Embryonic facial prominence (tissue), 1 donor: ENCODE measurements around the gene EFCAB3.
"Not testable (repeated sequence)": the region's sequence is repeated elsewhere in the genome, so short reads cannot be mapped to it uniquely, and the experiment has no call there.

Experiments used
- DNase-seq: peaks from one replicate; pipeline ENCODE4 v3.0.0-alpha.2; 2016; ENCODE audit errors: extremely low spot score

EFCAB3 gene

DNA sequence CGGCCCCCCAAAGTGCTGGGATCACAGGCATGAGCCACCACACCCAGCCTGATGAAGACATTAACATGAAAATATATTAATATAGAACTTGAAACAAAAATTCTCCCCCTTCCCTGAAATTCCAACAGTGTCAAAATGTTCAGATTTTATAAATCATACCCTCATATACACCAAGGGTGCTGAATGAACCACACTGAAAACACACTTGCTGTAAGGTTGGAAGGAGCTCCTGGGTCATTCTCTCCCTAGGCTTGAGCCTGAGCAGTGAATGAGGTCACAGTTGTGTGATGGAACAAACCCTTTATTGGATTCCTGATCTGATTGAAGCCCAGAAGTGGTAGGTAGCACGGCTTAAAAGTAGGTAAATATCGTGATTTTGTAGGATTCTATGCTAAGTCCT lies at the start of gene EFCAB3:
TSS of gene EFCAB3 (plus strand) at position 301 of the 400 bp plus-strand sequence. CDS start 2,427 bp downstream, outside the sequence.
- DNase-seq: no peak

DNA sequence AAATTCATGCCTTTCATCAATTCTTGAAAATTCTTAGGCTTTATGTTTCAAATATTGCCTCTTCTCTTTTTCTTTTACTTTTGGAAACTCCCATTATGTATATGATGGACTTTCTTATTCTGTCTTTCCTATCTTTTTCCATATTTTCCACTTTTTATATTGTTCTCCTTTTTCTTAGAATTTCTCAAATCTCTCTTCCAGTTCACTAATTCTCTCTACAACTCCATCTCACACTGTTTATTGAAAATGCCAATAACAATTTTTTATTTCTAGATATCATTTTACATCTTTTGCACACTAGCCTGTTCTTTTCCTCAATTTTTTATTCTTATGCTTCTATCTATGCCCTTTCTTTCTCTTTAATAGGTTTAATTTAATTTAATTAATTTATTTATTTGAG lies 43.8 kb upstream of the EFCAB3 start:
- no peak for DNase-seq

DNA sequence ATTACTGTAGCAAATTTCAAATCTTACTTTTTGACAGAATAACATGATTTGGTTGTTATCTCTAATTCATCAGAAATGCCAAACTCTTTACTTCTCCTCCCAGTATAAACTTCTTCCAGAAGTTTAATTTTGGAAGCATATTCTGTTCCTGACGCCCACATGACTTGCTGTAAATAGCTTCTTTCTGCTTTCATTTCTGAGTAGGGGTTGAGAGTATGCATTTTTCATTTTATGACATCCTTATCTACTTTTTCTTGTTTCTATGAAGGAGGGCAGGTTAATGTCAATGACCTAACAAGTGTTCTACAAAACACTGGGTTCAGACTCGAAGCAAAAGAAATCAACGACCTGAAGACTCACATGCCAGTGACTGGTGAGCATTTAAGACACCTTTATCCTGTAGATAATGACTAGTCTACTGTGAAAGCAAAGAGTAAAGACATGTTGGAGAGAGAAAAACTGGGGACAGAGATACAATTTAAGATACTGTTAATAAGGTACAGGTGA lies 36.5 kb upstream of the EFCAB3 start:
- DNase-seq: no peak

DNA sequence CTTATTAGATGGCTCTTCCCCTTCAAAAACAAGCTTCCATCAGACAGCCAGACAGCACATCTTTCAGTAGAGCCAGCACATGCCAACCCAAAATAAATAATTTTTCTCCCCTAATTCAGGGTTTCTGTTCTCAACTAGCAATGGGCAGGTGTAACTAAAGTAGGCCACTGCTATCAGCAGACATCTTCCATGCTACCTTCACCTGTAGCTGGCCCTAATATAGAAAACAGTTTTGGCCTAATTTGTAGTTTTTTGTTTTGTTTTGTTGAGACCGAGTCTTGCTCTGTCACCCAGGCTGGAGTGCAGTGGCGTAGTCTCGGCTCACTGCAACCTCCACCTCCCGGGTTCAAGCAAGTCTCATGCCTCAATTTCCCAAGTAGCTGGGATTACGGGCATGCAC lies 29.2 kb upstream of the EFCAB3 start:
- DNase-seq: no peak

DNA sequence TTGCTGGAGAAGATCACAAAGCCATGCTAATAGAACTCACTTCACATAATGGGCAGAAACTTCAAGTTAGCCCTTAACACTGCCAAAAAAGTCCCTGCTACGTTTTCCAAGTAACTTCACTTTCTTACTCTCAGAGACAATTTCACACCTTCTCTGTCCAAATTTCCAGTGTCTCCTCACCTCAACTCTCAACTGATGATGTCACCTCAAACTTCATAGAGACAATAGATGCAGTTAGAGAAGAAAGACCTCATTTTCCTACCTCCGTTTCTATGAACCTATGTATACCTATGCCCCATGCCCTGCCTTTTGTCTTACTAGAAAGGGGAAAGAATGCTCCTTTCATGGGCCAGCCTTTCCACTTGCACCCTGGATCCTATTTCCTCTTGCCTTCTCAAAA lies 14.2 kb upstream of the EFCAB3 start:
- no peak for DNase-seq

DNA sequence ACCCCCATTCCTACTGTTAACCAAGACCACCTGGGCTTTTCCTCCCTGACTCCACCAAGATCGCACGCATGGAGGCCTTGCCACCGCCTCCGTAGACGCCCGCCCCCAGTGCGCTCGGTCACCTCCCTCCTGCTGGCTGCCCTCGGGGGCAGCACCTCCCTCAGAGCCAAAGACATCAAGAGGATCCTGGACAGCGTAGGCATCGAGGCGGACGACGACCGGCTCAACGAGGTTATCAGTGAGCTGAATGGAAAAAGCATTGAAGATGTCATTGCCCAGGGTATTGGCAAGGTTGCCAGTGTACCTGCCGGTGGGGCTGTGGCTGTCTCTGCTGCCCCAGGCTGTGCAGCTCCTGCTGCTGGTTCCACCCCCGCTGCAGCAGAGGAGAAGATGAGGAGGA lies 1.2 kb downstream of the EFCAB3 start:
- DNase-seq: no peak

DNA sequence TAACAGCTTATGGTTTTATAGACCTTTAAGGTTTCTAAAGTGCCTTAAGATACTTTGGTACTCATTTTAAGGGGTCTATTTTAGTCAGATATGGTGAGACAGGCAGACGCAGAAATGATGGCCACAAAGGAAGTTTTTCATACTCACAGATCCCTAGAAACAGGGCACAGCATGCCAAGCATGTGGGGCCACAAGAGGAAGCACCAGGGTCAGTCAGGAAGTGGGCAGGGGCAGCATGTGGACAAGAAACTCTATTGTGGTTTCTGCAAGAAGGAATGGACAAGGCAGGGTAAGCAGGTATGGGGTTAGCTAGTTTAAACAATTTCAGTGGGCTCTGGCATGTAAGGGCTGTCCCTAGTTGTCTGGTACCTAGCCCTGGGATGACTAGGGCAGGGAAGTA lies 8.5 kb downstream of the EFCAB3 start:
- DNase-seq: no peak

DNA sequence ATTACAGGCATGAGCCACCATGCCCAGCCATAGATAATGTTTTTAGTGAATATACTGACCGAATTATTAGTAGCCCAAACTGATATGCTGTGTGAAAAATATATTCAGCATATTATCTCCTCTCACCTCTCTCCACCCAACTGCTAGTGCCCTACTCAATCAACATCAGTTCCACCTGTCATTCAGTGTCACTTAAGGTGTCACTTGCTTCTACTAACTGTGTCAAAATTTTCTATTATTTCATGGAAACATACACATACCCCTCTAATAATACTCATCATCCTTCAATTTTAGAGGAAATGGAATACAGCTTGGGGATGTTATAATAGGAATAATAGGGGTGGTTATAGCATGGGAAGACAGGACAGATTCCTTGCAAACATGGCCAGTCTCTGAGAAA lies 12.6 kb downstream of the EFCAB3 start:
- no peak for DNase-seq

DNA sequence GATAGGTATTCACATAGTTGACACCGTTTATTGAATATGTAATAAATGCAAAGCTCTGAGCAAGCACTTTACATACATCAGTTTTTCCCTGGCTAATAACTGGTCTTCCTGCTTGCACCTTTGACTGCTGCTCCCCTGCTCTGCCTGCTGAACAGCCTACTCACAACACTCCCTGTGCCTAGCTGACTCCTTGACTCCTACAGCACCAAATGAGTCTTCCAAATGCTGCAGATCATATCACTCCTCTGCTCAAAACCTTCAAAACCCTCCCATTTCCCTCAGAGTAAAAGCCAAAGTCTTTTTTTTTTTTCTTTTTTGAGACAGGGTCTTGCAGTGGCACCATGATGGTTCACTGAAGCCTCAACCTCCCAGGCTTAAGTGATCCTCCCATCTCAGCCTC lies 18.5 kb downstream of the EFCAB3 start:
- DNase-seq: no peak

DNA sequence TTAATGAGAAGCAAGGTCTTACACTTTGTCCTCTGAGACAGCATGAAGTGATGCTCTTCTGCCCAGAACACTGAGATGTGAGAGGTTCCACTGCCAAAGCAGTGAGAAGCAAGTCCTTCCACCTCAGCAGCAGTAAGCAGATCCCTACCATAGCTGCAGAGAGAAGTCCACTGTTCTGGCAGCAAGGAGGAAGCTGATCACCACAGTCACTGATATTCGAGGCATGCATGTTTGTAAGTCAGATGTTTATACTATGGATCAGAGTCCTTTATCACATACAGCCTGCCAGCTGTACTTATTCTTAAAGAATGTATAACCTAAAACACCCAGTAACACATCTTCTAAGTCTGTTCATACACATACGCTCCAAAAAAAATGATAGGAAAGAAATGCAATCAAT lies 25.1 kb downstream of the EFCAB3 start:
- DNase-seq: no peak

DNA sequence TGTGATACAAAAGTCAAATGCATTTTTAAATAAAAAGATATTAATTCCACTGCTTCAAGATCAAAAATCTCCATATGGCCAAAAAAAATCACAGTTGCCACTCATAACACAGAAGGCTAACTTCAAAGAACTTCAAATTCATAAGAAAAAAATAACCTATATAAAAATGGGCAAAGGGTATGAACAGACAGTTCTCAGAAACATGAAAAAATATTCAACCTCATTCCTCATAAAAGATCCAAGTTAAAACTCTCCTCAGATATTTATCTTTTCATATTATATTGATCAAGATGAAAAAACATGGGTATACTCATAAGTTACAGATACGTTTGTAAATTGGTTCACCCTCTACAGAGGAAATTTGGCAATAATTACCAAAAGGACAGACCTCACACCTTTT lies 32.7 kb downstream of the EFCAB3 start:
- not testable (repeated sequence) for DNase-seq

DNA sequence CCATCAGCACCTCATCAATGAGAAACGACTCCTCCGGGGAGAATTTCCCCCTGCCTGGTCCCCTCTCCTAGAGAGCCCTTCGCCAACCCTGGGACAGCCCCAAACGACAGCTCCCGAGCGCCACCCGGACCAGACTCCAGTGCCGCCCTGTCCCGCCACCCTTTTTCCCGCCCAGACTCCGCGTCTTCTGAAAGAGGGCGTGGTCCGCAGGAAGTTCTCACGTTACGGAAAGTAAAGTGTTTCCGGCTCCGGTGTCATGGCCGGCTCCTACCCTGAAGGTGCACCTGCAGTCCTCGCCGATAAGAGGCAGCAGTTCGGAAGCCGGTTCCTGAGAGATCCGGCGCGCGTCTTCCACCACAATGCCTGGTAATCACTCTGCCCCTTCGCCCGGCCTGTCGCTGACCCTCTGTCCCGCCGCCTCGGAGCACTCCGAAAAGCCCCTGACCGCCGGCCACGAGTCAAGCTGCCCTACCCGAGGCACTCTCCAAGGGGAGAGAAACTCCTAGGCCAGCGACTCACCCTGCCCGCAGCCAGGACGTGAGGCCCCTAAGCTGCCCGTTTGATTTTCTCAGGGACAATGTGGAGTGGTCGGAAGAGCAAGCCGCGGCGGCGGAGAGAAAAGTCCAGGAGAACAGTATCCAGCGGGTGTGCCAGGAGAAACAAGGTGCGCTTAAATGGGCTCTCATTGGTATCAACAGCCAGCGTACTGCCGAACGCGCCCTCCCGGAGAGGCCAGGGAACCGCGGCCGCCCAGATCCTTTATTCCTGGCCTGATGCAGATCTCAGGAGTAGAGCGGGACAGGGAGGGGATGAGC lies 43.5 kb downstream of the EFCAB3 start, which contains the start of gene METTL2A:
TSS of gene METTL2A (plus strand) at position 251 of the 815 bp plus-strand sequence. CDS start at position 257, 6 bp downstream.
- peak; percentile 72 for DNase-seq

DNA sequence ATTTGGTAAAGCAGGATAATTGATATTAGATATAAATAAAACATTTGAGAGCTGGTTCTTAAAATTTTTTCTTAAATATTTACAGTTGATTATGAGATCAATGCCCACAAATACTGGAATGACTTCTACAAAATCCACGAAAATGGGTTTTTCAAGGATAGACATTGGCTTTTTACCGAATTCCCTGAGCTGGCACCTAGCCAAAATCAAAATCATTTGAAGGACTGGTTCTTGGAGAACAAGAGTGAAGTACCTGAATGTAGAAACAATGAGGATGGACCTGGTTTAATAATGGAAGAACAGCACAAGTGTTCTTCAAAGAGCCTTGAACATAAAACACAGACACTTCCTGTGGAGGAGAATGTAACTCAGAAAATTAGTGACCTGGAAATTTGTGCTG lies 45.9 kb downstream of the EFCAB3 start:
- DNase-seq: not testable (repeated sequence)

DNA sequence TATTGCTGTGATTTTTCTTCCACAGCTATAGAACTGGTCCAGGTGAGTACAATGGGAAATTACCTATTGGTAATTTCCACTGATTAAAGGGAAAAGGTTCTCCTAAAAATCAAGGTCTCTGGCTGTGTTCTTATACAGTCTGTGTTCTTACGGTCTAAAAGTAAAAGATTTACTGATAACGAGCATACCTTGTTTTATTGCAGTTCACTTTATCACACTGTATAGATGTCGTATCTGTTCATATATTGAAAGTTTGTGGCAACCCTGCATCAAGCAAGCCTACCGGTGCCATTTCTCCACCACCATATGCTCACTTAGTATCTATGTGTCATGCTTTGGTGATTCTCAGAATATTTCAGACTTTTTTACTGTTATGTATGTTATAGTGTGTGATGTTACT lies 54.9 kb downstream of the EFCAB3 start:
- DNase-seq: not testable (repeated sequence)

DNA sequence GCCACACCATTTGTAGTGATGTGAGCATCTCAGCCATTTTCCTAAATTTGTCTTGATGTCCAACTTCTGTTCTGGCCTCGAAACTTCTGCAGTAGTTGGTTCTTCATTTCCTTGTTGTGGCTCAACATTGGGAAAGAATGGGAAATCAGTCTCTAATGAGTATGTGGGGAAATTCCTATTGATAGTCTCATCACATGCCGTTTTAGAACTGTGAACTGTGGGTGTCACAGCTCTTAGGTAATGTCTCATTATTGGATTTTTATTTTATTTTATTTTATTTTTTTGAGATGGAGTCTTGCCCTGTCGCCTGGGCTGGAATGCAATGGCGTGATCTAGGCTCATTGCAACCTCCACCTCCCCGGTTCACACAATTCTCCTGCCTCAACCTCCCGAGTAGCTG lies 60.8 kb downstream of the EFCAB3 start:
- not testable (repeated sequence) for DNase-seq

DNA sequence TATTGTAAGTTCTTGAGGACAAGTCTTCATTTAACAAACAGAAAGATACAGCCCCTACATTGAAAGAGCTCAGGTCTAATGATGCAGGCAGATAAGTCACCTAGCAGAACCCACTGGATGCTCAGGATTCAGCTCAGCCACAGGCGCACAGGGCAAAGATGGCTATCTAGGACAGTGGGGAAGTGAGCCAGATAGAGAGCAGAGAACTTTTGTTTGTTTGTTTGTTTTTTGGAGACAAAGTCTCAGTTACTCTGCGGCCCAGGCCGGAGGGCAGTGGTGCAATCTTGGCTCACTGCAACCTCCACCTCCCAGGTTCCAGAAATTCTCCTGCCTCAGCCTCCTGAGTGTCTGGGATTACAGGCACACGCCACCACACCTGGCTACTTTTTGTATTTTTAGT lies 63.7 kb downstream of the EFCAB3 start:
- DNase-seq: no peak

DNA sequence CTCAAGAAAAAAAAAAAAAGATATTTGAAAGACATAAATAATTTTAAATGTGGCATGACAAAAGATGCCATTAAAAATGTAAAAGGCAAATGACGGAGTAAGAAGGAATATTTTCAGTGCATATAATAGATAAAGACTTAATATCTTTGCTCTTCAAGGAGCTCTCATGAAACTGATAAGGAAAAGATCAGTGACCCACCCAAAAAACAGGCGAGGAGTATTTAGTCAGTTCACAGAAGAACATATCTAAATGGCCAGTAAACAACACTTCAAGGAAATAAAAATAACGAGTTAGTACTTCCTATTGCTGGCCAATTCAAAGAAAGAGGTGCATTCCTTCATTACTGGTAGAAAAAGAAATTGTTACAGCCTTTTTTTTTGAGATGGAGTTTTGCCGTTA lies 65.4 kb downstream of the EFCAB3 start:
- not testable (repeated sequence) for DNase-seq

DNA sequence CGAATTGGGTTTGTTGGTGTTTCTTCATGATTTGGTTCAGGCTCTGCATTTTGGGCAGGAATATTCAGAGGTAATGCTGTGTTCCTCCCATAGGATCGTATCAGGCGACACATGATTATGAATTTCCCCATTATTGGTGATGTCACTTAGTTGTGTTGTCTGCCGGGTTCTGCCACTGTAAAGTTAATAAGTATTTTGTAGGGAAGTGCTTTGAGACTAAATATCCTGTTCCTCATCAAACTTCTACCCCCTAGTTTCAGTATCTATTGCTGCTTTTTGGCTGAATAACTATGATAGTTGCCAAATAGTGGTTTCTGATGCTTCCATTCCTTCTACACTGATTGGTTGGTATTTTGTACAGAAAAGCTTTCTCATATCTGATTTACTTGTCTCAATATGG lies 71.8 kb downstream of the EFCAB3 start:
- DNase-seq: not testable (repeated sequence)

DNA sequence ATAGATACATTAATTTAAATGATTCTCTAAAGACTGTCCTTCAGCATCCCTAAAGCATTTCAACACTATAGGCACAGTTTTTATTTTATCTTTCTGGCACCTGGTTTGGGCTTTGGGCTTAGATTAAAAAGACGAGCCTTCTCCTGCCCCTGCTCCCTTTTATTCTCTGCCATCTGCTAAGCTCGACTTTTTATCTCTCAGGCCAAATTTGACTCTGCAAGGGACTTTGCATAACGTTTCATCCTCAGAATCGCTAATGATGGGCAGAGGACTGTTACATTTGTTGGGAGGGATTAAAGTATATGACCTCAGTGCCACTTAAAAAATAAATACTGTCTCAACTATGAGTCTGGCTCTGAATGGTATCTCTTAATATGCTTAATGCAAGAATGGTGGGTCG lies 72.7 kb downstream of the EFCAB3 start:
- not testable (repeated sequence) for DNase-seq

DNA sequence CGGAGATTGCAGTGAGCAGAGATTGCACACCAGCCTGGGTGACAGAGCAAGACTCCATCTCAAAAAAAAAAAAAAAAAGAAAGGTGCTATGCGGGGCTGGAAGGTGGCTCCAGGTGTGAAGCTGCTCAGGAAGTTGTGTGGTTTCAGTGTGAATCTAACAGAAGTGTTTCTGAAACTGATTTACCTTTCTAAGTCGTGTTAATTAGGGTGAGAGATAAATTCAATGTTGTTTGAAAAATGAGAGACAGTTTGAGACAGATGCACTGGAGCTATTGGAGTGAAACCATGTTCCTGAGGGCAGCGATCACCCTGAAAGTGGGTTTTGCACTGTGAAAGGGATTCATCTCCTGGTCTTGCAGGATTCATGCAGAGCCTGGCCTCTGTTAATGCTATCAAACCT lies 73.3 kb downstream of the EFCAB3 start:
- DNase-seq: not testable (repeated sequence)

DNA sequence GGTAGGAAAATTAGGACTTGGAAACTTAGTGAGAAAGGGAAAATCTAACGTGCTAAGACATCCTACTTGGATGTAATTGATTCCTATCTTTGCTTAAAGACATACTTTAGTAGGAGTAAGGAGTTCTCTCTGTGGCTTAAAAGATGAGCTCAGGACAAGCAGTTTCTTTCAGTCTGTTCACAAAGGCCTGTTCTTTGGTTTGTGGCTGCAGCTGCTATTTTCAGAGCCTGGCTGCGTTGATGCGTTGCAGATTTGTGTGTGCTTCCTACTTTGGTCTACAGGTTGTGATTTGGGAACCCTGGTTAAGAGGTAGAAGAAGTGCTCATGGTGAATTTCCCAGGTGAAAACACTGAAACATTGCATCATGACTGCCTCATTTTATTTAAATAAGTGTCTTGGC lies 73.8 kb downstream of the EFCAB3 start:
- DNase-seq: not testable (repeated sequence)

DNA sequence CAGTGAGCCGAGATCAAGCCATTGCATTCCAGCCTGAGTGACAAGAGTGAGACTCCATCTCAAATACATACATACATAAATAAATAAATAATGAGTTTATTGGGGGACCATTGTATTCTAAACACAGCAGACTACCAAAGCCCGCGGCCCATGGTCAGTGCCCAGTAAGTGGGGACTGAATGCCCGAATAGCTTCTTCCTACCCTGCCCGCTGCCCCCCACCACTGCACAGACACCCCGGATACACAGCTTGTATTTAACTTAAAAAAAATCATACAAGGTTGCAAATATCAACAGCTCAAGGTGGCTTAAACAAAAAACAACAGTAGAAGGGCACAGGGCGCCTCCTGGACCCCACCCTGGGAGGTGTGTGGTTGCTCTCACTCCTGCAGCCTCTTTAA lies 75.7 kb downstream of the EFCAB3 start:
- no peak for DNase-seq

DNA sequence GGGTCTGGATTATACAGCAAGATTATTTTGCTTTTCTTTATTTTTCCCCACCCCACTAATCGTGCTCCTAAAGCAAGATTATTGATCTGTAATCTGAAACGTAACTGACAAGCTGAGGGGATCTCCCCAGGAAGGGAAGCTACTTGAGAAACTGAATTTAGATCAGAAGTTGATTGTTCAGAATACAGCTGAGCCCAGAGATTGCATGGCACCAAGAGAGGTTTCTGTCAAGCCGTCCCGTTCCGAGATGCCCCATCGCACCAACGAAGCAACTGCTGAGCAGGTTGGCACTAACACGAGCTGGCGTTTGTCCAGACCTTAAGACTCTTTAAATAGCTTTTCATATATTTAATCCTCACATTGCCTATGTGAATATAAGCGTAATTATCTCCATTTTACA lies 78.1 kb downstream of the EFCAB3 start:
- not testable (repeated sequence) for DNase-seq
